ENCODE results near the gene TH.

- TF ChIP-seq CTCF (IDR thresholded peaks at IDR 0.05) (no peak), REST (IDR thresholded peaks at IDR 0.05; ENCODE audit: low read depth, low read length) (no peak)
These were observed 25.6 kb downstream of the TH start for GRCh38 chr11:2146051-2146450.
